Measurements from ENCODE around the gene ECD. TPM values are rescaled to one million over a fixed set of nuclear protein-coding genes. Genes with fewer than 3 reads are reported as not detected.
A peak's percentile ranks its signal among the peaks of the same experiment; 100 is the strongest.

Gene ECD
- polyA plus RNA-seq, 1 of the 3 experiments (the other 2 are of a cell fraction), result 21.4 TPM

DNA sequence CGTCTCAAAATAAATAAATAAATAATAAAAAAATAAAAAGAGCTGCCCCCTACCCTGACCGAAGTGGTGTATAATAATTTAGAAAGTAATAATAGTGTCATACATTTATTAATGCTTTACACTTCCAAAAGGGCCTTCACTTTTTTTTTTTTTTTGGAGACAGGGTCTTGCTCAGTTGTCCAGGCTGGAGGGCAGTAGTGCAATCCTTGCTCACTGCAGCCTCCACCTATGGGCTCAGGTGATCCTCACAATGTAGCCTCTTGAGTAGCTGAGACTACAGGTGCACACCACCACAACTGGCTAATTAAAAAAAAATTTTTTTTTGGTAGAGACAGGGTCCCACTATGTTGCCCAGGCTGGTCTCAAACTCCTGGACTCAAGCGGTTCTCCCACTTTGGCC, 1.5 kb upstream of the ECD start:
- no peaks in the 10 kb centered on the region; a peak in 2 of 4 replicates for H3K4me1 ChIP-seq (ENCODE audit: control insufficient read depth in 1 of 2, insufficient read depth in 2 of 2, low read depth in 1 of 2, low read length in 1 of 2)
- TF ChIP-seq, protein P1, sequence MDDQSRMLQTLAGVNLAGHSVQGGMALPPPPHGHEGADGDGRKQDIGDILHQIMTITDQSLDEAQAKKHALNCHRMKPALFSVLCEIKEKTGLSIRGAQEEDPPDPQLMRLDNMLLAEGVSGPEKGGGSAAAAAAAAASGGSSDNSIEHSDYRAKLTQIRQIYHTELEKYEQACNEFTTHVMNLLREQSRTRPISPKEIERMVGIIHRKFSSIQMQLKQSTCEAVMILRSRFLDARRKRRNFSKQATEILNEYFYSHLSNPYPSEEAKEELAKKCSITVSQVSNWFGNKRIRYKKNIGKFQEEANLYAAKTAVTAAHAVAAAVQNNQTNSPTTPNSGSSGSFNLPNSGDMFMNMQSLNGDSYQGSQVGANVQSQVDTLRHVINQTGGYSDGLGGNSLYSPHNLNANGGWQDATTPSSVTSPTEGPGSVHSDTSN (IDR thresholded peaks at IDR 0.05), result no peak
- TF ChIP-seq, protein P2, sequence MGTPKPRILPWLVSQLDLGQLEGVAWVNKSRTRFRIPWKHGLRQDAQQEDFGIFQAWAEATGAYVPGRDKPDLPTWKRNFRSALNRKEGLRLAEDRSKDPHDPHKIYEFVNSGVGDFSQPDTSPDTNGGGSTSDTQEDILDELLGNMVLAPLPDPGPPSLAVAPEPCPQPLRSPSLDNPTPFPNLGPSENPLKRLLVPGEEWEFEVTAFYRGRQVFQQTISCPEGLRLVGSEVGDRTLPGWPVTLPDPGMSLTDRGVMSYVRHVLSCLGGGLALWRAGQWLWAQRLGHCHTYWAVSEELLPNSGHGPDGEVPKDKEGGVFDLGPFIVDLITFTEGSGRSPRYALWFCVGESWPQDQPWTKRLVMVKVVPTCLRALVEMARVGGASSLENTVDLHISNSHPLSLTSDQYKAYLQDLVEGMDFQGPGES (IDR thresholded peaks at IDR 0.05; ENCODE audit: low read depth, low read length), result no peak
- TF ChIP-seq SMC3 (IDR thresholded peaks at IDR 0.05; ENCODE audit: low read depth, low read length) (no peak), RCOR1 (IDR thresholded peaks at IDR 0.05; ENCODE audit: low read length) (no peak), RAD21 (IDR thresholded peaks at IDR 0.05; ENCODE audit: low read length) (no peak), SIN3A (IDR thresholded peaks at IDR 0.05; ENCODE audit: borderline replicate concordance, low read depth, low read length) (no peak), YY1 (IDR thresholded peaks at IDR 0.05; ENCODE audit: low read depth) (no peak), MXI1 (IDR thresholded peaks at IDR 0.05; ENCODE audit: low read depth, low read length) (no peak), FOXJ3 (CRISPR knock-in tag; IDR thresholded peaks at IDR 0.05) (no peak), EP300 (IDR thresholded peaks at IDR 0.05; ENCODE audit: borderline replicate concordance in 1 of 2, low read depth in 1 of 2, low read length in 1 of 2) (no peak), ELF1 (IDR thresholded peaks at IDR 0.05) (no peak), CHD2 (IDR thresholded peaks at IDR 0.05; ENCODE audit: low read length, partially characterized antibody) (no peak), RXRA (IDR thresholded peaks at IDR 0.05; ENCODE audit: borderline replicate concordance, low read depth) (no peak), JUND (IDR thresholded peaks at IDR 0.05) (no peak), TAF1 (IDR thresholded peaks at IDR 0.05; ENCODE audit: borderline replicate concordance, low read depth, low read length) (no peak), GATA2 (CRISPR knock-in tag; IDR thresholded peaks at IDR 0.05) (no peak)
- TF ChIP-seq, protein P3, sequence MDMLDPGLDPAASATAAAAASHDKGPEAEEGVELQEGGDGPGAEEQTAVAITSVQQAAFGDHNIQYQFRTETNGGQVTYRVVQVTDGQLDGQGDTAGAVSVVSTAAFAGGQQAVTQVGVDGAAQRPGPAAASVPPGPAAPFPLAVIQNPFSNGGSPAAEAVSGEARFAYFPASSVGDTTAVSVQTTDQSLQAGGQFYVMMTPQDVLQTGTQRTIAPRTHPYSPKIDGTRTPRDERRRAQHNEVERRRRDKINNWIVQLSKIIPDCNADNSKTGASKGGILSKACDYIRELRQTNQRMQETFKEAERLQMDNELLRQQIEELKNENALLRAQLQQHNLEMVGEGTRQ (IDR thresholded peaks at IDR 0.05; ENCODE audit: borderline replicate concordance, low read depth, low read length), result no peak
- TF ChIP-seq, protein P4, sequence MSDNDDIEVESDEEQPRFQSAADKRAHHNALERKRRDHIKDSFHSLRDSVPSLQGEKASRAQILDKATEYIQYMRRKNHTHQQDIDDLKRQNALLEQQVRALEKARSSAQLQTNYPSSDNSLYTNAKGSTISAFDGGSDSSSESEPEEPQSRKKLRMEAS (IDR thresholded peaks at IDR 0.05; ENCODE audit: low read depth), result no peak
- TF ChIP-seq, protein P5, sequence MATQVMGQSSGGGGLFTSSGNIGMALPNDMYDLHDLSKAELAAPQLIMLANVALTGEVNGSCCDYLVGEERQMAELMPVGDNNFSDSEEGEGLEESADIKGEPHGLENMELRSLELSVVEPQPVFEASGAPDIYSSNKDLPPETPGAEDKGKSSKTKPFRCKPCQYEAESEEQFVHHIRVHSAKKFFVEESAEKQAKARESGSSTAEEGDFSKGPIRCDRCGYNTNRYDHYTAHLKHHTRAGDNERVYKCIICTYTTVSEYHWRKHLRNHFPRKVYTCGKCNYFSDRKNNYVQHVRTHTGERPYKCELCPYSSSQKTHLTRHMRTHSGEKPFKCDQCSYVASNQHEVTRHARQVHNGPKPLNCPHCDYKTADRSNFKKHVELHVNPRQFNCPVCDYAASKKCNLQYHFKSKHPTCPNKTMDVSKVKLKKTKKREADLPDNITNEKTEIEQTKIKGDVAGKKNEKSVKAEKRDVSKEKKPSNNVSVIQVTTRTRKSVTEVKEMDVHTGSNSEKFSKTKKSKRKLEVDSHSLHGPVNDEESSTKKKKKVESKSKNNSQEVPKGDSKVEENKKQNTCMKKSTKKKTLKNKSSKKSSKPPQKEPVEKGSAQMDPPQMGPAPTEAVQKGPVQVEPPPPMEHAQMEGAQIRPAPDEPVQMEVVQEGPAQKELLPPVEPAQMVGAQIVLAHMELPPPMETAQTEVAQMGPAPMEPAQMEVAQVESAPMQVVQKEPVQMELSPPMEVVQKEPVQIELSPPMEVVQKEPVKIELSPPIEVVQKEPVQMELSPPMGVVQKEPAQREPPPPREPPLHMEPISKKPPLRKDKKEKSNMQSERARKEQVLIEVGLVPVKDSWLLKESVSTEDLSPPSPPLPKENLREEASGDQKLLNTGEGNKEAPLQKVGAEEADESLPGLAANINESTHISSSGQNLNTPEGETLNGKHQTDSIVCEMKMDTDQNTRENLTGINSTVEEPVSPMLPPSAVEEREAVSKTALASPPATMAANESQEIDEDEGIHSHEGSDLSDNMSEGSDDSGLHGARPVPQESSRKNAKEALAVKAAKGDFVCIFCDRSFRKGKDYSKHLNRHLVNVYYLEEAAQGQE (IDR thresholded peaks at IDR 0.05; ENCODE audit: low read depth, low read length), result no peak
- TF ChIP-seq, protein P6, sequence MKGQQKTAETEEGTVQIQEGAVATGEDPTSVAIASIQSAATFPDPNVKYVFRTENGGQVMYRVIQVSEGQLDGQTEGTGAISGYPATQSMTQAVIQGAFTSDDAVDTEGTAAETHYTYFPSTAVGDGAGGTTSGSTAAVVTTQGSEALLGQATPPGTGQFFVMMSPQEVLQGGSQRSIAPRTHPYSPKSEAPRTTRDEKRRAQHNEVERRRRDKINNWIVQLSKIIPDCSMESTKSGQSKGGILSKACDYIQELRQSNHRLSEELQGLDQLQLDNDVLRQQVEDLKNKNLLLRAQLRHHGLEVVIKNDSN (IDR thresholded peaks at IDR 0.05; ENCODE audit: borderline replicate concordance, low read depth), result no peak
- CTCF ChIA-PET, result interaction anchor here (0.8 to 2.3 kb wide), 4 partner anchors 10 to 29 kb away, joined by 3 to 15 read pairs (median 4); no protein-coding TSS in a partner anchor
- no peaks in the 10 kb centered on the region; the same call in 1 of the 2 replicates for H4K20me1 ChIP-seq (ENCODE audit: insufficient read depth)
- no peaks in the 10 kb centered on the region for H3K27me3 ChIP-seq (ENCODE audit: insufficient read depth)
- no peak overlapping the region; a peak in 1 of 4 replicates for H3K27ac ChIP-seq (ENCODE audit: low read depth in 2 of 2, low read length in 1 of 2)
- peaks cover 67% of the 10 kb centered on the region for H3K79me2 ChIP-seq (ENCODE audit: insufficient read depth)
- H2AFZ ChIP-seq (ENCODE audit: low read depth), result no peak overlapping the region
- peaks cover 0 to 18% of the 10 kb centered on the region in 2 experiments for H3K36me3 ChIP-seq (replicated peaks in 1 of 2; ENCODE audit: control insufficient read depth in 1 of 2, insufficient read depth in 2 of 2, low read length in 1 of 2)
- DNase-seq, result no peak
- POLR2A ChIA-PET, result interaction anchor here (1.5 kb wide), 1 partner anchor 59 kb away, joined by 7 read pairs; the partner anchor contains the start of gene NUDT13
- H3K9me2 ChIP-seq, result no peaks in the 10 kb centered on the region
- H3F3A ChIP-seq (replicated peaks; ENCODE audit: insufficient read depth), result peaks cover 9% of the 10 kb centered on the region
- H3K9ac ChIP-seq, result no peak overlapping the region
- H3K4me2 ChIP-seq, result peak overlapping the region; percentile 78; the same call in 1 of the 2 replicates
- H3K9me3 ChIP-seq, result no peaks in the 10 kb centered on the region
- peak overlapping the region; percentile 64 to 83; a peak in 3 of 4 replicates for H3K4me3 ChIP-seq (ENCODE audit: low read depth in 2 of 2, low read length in 1 of 2)
- WGBS (ENCODE audit: low lambda C conversion rate), result 62% methylated on average over 3 of the region's 3 CpGs
